ENCODE results near the gene PLA2G2C.
"Not testable (repeated sequence)": the region's sequence is repeated elsewhere in the genome, so short reads cannot be mapped to it uniquely, and the experiment has no call there.

PLA2G2C gene

DNA sequence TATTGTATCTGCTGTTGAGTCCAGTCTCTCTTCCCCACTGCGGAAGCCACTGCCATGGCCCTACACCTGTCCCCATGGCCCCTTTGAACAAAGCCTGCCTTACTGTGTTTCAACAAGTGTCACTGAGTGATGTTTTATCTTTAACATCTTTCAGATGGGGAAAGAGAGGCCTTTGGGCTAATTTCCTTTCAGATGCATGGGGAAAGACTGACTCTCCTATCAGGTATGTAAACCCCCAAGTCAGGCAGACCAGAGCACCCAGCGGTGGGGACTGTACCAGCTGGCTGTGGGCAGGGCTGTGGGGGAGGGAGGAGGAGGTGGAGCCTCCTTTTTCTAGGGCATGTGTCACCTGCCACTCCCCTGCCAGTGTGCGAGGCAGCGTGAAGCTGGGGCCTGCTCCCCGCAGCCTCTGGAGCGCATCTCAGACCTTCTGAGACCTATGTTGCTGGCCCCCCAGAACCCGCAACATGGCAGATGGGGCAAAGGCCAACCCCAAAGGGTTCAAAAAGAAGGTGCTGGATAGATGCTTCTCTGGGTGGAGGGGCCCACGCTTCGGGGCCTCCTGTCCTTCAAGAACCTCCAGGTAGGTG lies 47.3 kb downstream of the PLA2G2C start, which contains the start of gene PLA2G2F:
PLA2G2F (plus strand) TSS at position 363 of the 590 bp plus-strand sequence; CDS start at position 468, 105 bp downstream.
- TF ChIP-seq, protein P1, sequence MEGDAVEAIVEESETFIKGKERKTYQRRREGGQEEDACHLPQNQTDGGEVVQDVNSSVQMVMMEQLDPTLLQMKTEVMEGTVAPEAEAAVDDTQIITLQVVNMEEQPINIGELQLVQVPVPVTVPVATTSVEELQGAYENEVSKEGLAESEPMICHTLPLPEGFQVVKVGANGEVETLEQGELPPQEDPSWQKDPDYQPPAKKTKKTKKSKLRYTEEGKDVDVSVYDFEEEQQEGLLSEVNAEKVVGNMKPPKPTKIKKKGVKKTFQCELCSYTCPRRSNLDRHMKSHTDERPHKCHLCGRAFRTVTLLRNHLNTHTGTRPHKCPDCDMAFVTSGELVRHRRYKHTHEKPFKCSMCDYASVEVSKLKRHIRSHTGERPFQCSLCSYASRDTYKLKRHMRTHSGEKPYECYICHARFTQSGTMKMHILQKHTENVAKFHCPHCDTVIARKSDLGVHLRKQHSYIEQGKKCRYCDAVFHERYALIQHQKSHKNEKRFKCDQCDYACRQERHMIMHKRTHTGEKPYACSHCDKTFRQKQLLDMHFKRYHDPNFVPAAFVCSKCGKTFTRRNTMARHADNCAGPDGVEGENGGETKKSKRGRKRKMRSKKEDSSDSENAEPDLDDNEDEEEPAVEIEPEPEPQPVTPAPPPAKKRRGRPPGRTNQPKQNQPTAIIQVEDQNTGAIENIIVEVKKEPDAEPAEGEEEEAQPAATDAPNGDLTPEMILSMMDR (IDR thresholded peaks at IDR 0.05; ENCODE audit: extremely low read depth, insufficient read depth, missing control alignments): no peak
- DNase-seq (ENCODE audit: low spot score): no peak
- in situ Hi-C loops (cut with MboI; ENCODE audit: low pct_unique_long_range_greater_than_20kb, low sequenced_read_pairs, unreplicated experiment): loop anchor here (25.0 kb wide), 1 partner anchor 227 kb away; the partner anchor contains the start of gene PLA2G2E

DNA sequence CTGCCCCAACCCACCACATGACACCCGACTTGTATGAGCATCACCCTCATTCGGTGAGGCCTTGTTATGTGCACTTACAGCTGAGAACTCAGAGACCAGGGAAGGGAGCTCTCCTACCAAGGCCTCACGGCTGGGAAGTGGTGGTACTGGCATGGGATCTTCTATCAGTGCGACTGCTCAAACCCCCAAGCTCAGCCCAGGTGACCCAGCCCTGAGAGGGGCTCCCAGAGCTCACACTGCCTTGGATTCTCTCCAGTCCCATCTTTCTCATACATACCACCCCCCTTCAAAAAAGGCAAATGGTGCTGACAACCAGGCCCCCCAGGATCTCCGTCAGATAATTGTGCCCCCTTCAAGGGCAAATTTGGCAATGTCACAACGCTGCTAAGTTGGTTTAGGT lies 48.0 kb downstream of the PLA2G2C start:
- TF ChIP-seq, protein P1 (IDR thresholded peaks at IDR 0.05; ENCODE audit: extremely low read depth, insufficient read depth, missing control alignments): no peak
- DNase-seq (ENCODE audit: low spot score): no peak
- in situ Hi-C loops (cut with MboI; ENCODE audit: low pct_unique_long_range_greater_than_20kb, low sequenced_read_pairs, unreplicated experiment): loop anchor here (25.0 kb wide), 1 partner anchor 226 kb away; the partner anchor contains the start of gene PLA2G2E

DNA sequence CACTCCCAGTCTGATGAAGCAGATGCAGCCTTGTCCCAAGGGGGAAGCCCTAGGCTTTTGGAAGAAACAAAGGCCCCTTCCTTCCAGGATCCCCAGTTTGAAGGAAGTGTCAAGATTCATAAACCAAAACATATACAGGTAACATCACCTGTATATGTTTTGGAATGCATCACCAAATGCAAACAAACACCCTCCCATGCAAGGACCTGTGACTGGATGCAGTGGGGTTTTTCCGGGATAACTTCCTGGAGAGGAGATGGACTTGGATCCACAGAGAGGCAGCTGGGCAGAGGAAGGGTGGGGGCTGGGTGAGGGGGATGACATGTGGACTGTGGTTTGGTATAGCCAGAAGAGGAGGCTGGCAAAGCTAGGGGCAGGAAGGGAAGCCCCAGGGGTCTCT lies 48.7 kb downstream of the PLA2G2C start:
- in situ Hi-C loops (cut with MboI; ENCODE audit: low pct_unique_long_range_greater_than_20kb, low sequenced_read_pairs, unreplicated experiment): loop anchor here (25.0 kb wide), 1 partner anchor 225 kb away; the partner anchor contains the start of gene PLA2G2E
- TF ChIP-seq, protein P1 (IDR thresholded peaks at IDR 0.05; ENCODE audit: extremely low read depth, insufficient read depth, missing control alignments): no peak
- DNase-seq (ENCODE audit: low spot score): no peak

DNA sequence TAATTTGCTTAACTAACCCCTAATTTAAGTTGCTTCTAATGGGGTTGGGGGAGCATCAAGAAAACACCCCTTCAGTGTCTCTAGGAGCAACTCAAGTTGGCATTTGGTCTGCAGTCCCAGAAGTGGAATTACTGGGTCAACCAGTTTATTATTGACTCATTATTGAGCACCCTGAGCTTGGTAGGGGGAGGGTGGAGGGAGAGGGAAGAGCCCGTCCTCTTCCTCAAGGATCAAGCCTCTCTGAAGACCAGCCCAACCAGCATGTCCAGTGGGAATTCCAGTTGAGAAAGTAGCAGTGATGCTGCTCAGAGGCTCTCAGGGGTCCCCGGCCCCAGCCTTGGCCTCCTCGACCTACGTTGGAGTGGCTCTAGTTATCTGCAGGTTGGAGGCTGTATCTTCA lies 49.3 kb downstream of the PLA2G2C start:
- TF ChIP-seq, protein P1 (IDR thresholded peaks at IDR 0.05; ENCODE audit: extremely low read depth, insufficient read depth, missing control alignments): no peak
- in situ Hi-C loops (cut with MboI; ENCODE audit: low pct_unique_long_range_greater_than_20kb, low sequenced_read_pairs, unreplicated experiment): loop anchor here (25.0 kb wide), 1 partner anchor 225 kb away; the partner anchor contains the start of gene PLA2G2E

DNA sequence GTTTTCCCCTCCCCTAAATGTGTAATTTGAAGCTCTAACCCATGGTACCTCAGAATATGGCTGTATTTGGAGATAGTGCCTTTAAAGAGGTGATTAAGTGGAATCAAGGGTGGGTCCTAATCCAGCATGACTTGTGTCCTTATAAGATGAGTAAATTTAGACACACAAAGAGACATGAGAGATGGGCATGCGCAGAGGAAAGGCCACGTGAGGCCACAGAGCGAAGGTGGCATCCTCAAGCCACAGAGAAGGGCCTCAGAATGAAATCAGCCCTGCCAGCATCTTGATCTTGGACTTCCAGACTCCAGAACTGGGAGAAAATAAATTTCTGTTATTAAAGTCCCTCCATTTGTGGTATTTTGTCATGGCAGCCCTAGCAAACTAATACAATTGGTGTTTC lies 50.1 kb downstream of the PLA2G2C start:
- TF ChIP-seq, protein P1 (IDR thresholded peaks at IDR 0.05; ENCODE audit: extremely low read depth, insufficient read depth, missing control alignments): no peak
- in situ Hi-C loops (cut with MboI; ENCODE audit: low pct_unique_long_range_greater_than_20kb, low sequenced_read_pairs, unreplicated experiment): loop anchor here (25.0 kb wide), 1 partner anchor 224 kb away; the partner anchor contains the start of gene PLA2G2E
- DNase-seq (ENCODE audit: low spot score): no peak

More for the DNA sequence above, 49.3 kb downstream of the PLA2G2C start:
- no peak for DNase-seq (ENCODE audit: low spot score)

DNA sequence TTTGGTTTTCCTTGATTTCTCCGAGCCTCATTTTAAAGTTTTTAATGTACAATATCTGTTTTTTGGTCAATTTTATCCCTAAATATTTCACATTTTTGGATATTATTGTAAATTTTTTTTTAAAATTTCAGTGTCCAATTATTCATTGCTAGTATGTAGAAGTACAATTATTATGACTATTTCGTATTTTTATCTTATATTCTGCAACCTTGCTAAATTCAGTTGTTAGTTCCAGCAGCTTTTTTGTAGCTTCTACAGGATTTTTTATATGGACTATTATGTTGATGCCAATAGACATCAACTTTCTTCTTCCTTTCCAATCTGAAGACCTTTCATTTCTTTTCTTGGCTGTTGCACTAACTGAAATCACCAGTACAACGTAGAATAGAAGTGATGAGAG lies 51.3 kb downstream of the PLA2G2C start:
- no peak for DNase-seq (ENCODE audit: low spot score)
- TF ChIP-seq, protein P1 (IDR thresholded peaks at IDR 0.05; ENCODE audit: extremely low read depth, insufficient read depth, missing control alignments): no peak
- in situ Hi-C loops (cut with MboI; ENCODE audit: low pct_unique_long_range_greater_than_20kb, low sequenced_read_pairs, unreplicated experiment): loop anchor here (25.0 kb wide), 1 partner anchor 223 kb away; the partner anchor contains the start of gene PLA2G2E

DNA sequence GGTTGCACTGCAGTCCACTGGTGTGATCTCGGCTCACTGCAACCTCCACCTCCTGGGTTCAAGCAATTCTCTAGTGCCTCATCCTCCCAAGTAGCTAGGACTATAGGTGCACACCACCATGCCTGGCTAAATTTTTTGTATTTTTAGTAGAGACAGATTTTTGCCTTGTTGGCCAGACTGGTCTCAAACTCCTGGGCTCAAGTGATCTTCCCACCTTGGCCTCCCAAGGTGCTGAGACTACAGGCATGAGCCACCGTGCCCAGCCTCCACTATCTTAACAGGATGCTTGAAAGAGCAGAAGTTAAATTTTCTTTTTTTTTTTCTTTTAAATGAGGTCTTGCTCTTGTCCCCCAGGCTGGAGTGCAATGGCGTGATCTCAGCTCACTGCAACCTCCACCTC lies 55.8 kb downstream of the PLA2G2C start:
- DNase-seq (ENCODE audit: low spot score): not testable (repeated sequence)
- in situ Hi-C loops (cut with MboI; ENCODE audit: low pct_unique_long_range_greater_than_20kb, low sequenced_read_pairs, unreplicated experiment): loop anchor here (25.0 kb wide), 1 partner anchor 218 kb away; the partner anchor contains the start of gene PLA2G2E
